MM.1S (cell line): ENCODE results near the gene TMEM240.
"Not testable (repeated sequence)": the region's sequence is repeated elsewhere in the genome, so short reads cannot be mapped to it uniquely, and the experiment has no call there.

Experiments used
- DNase-seq: peaks from one replicate; pipeline ENCODE4 v3.0.0-alpha.2; 2015
- H2AFZ ChIP-seq: fragments of 300-600 bp; sonication (generic); 2 replicates; pipeline ENCODE4 v1.6.0; 2016; ENCODE audit warnings: antibody characterized with exemption, low read length
- H3F3A ChIP-seq: fragments of 300-600 bp; sonication (generic); 2 replicates; pipeline ENCODE4 v1.6.1; 2016; ENCODE audit warnings: mild to moderate bottlenecking, antibody characterized with exemption, low read length, moderate library complexity, mixed read lengths; ENCODE audit not compliant: insufficient read depth
- H3K27ac ChIP-seq: fragments of 300-600 bp; sonication (generic); 2 replicates; pipeline ENCODE4 v1.5.1; 2016; ENCODE audit warnings: mild to moderate bottlenecking, low read length
- H3K27me3 ChIP-seq: fragments of 300-600 bp; sonication (generic); replicated peaks from 2 replicates; pipeline ENCODE4 v1.6.0; 2016; ENCODE audit warnings: low read length; ENCODE audit not compliant: insufficient read depth
- H3K36me3 ChIP-seq: fragments of 300-600 bp; sonication (generic); replicated peaks from 2 replicates; pipeline ENCODE4 v1.6.1; 2016; ENCODE audit warnings: mild to moderate bottlenecking, low read length, mixed read lengths; ENCODE audit not compliant: insufficient read depth
- H3K4me1 ChIP-seq: fragments of 300-600 bp; sonication (generic); 2 replicates; pipeline ENCODE4 v1.6.1; 2016; ENCODE audit warnings: low read length, mixed read lengths
- H3K4me2 ChIP-seq: fragments of 300-600 bp; sonication (generic); 2 replicates; pipeline ENCODE4 v1.6.0; 2016; ENCODE audit warnings: low read depth, low read length
- H3K4me3 ChIP-seq: fragments of 300-600 bp; sonication (generic); 2 replicates; pipeline ENCODE4 v1.5.1; 2016; ENCODE audit warnings: low read length, mixed read lengths
- H3K79me2 ChIP-seq: fragments of 300-600 bp; sonication (generic); 2 replicates; pipeline ENCODE4 v1.6.1; 2016; ENCODE audit warnings: mixed run types, low read length, mixed read lengths
- H3K9ac ChIP-seq: fragments of 300-600 bp; sonication (generic); 2 replicates; pipeline ENCODE4 v1.6.1; 2016; ENCODE audit warnings: low read length, mixed read lengths
- H3K9me2 ChIP-seq: fragments of 300-600 bp; sonication (generic); replicated peaks from 2 replicates; pipeline ENCODE4 v1.6.1; 2016; ENCODE audit warnings: mild to moderate bottlenecking, low read length, mixed read lengths; ENCODE audit not compliant: insufficient read depth
- H3K9me3 ChIP-seq: fragments of 300-600 bp; sonication (generic); replicated peaks from 2 replicates; pipeline ENCODE4 v1.6.1; 2016; ENCODE audit warnings: mild to moderate bottlenecking, low read length, mixed read lengths; ENCODE audit not compliant: insufficient read depth
- H4K20me1 ChIP-seq: fragments of 300-600 bp; sonication (generic); 2 replicates; pipeline ENCODE4 v1.6.1; 2016; ENCODE audit warnings: mild to moderate bottlenecking, low read length, moderate library complexity, mixed read lengths; ENCODE audit not compliant: insufficient read depth
- CTCF ChIP-seq: fragments of 300-600 bp; sonication (generic); IDR thresholded peaks from 2 replicates; pipeline ENCODE4 v1.5.1; 2016; ENCODE audit warnings: antibody characterized with exemption, low read length, mixed read lengths
- EZH2 ChIP-seq: fragments of 300-600 bp; sonication (generic); optimal IDR thresholded peaks from 2 replicates; pipeline ENCODE3; 2017; ENCODE audit warnings: low read depth, mild to moderate bottlenecking, antibody characterized with exemption, low read length, mixed read lengths
- EZH2phosphoT487 ChIP-seq: fragments of 300-600 bp; sonication (generic); IDR thresholded peaks from 2 replicates; pipeline ENCODE4 v1.6.1; 2018; ENCODE audit warnings: antibody characterized with exemption, low read length

The TMEM240 gene

GRCh38 chr1:1507305-1507704, 33.1 kb downstream of the TMEM240 start:
- Histone ChIP-seq H3K27me3 (no peaks in the 10 kb centered on the region), H3K36me3 (no peaks in the 10 kb centered on the region), H2AFZ (no peak overlapping the region), H3K9me2 (no peaks in the 10 kb centered on the region), H3F3A (peaks cover 21% of the 10 kb centered on the region), H3K4me2 (no peak overlapping the region), H3K27ac (no peak overlapping the region), H3K4me3 (no peak overlapping the region), H3K9ac (no peak overlapping the region), H3K4me1 (peaks cover 3% of the 10 kb centered on the region), H4K20me1 (no peaks in the 10 kb centered on the region), H3K9me3 (no peaks in the 10 kb centered on the region), H3K79me2 (no peaks in the 10 kb centered on the region)
- TF ChIP-seq EZH2phosphoT487: no peak
- no peak for TF ChIP-seq EZH2
- no peak for TF ChIP-seq CTCF
- DNase-seq: no peak

GRCh38 chr1:1505801-1506200, 34.6 kb downstream of the TMEM240 start:
- H3K9ac ChIP-seq: peak overlapping the region; percentile 16; the same call in 1 of the 2 replicates
- not testable (repeated sequence) for DNase-seq
- H2AFZ ChIP-seq: peak overlapping the region; percentile 58

GRCh38 chr1:1505366-1505798, 35.0 kb downstream of the TMEM240 start:
- H3F3A ChIP-seq: peaks cover 16% of the 10 kb centered on the region
- peak; percentile 29 for DNase-seq
- peak overlapping the region; percentile 68; the same call in 1 of the 2 replicates for H3K27ac ChIP-seq

More at GRCh38 chr1:1505801-1506200, 34.6 kb downstream of the TMEM240 start:
- not testable (repeated sequence) for H3K36me3 ChIP-seq, H3K9me2 ChIP-seq, H3K9me3 ChIP-seq, H3K79me2 ChIP-seq, H3K27me3 ChIP-seq, H3K4me3 ChIP-seq, H4K20me1 ChIP-seq, H3K27ac ChIP-seq, H3K4me1 ChIP-seq
- peak overlapping the region; percentile 45; the same call in 1 of the 2 replicates for H3K4me2 ChIP-seq
- peaks cover 18% of the 10 kb centered on the region for H3F3A ChIP-seq

GRCh38 chr1:1504777-1505365, 35.6 kb downstream of the TMEM240 start:
- TF ChIP-seq CTCF: peak; percentile 52
- not testable (repeated sequence) for H3K9me2 ChIP-seq, H3K9me3 ChIP-seq, H3K27me3 ChIP-seq, H3K36me3 ChIP-seq, H3K79me2 ChIP-seq, H4K20me1 ChIP-seq, H3K4me1 ChIP-seq
- Histone ChIP-seq H3K4me2 (peak overlapping the region; percentile 88), H3K4me3 (peak overlapping the region; percentile 45), H3K9ac (peak overlapping the region; percentile 34; the same call in 1 of the 2 replicates), H3F3A (peaks cover 15% of the 10 kb centered on the region), H2AFZ (peak overlapping the region; percentile 92), H3K27ac (peak overlapping the region; percentile 68; the same call in 1 of the 2 replicates)
- DNase-seq: peak; percentile 76

More at GRCh38 chr1:1505366-1505798, 35.0 kb downstream of the TMEM240 start:
- not testable (repeated sequence) for H4K20me1 ChIP-seq, H2AFZ ChIP-seq, H3K9me2 ChIP-seq, H3K9me3 ChIP-seq, H3K79me2 ChIP-seq, H3K4me1 ChIP-seq, H3K27me3 ChIP-seq, H3K36me3 ChIP-seq
- Histone ChIP-seq H3K4me2 (peak overlapping the region; percentile 45; the same call in 1 of the 2 replicates), H3K4me3 (peak overlapping the region; percentile 29; the same call in 1 of the 2 replicates), H3K9ac (peak overlapping the region; percentile 31; the same call in 1 of the 2 replicates)

- not testable (repeated sequence) for H3K4me1 ChIP-seq, H3F3A ChIP-seq, H3K4me2 ChIP-seq, H3K9me3 ChIP-seq, H3K4me3 ChIP-seq, H3K36me3 ChIP-seq, H3K27me3 ChIP-seq, H2AFZ ChIP-seq, H3K9me2 ChIP-seq, H3K79me2 ChIP-seq, H4K20me1 ChIP-seq, H3K9ac ChIP-seq, DNase-seq, H3K27ac ChIP-seq
These were observed 44.9 kb downstream of the TMEM240 start for GRCh38 chr1:1495461-1495975.

- not testable (repeated sequence) for H3K9ac ChIP-seq, H3K4me3 ChIP-seq, H3K9me2 ChIP-seq, DNase-seq, H3K27me3 ChIP-seq, H3K4me2 ChIP-seq, H3K27ac ChIP-seq, H4K20me1 ChIP-seq, H2AFZ ChIP-seq, H3K9me3 ChIP-seq, H3K36me3 ChIP-seq, H3K79me2 ChIP-seq, H3K4me1 ChIP-seq, H3F3A ChIP-seq
These were observed 46.1 kb downstream of the TMEM240 start for GRCh38 chr1:1494311-1494710.
